Measurements from ENCODE around the gene NFE2. TPM values are rescaled to one million over a fixed set of nuclear protein-coding genes. Genes with fewer than 3 reads are reported as not detected.
A peak's percentile ranks its signal among the peaks of the same experiment; 100 is the strongest.

The NFE2 gene
- total and polyA plus RNA-seq, 2 donors (not counting 3 experiments of a cell fraction or from before 2014, with no cell fraction given): not detected

- TF ChIP-seq CTCF (IDR thresholded peaks at IDR 0.05; ENCODE audit: extremely low read depth in 1 of 2, insufficient read depth in 1 of 2, low read depth in 1 of 2, low read length in 2 of 2) (no peak), EZH2 (IDR thresholded peaks at IDR 0.05; ENCODE audit: borderline replicate concordance, low read depth, low read length, severe bottlenecking) (no peak), GATA2 (IDR thresholded peaks at IDR 0.05; ENCODE audit: insufficient read depth, insufficient read length, low read depth, low read length) (no peak), JUN (IDR thresholded peaks at IDR 0.05; ENCODE audit: borderline replicate concordance, insufficient read depth, insufficient read length, low read depth) (no peak), MYC (IDR thresholded peaks at IDR 0.05; ENCODE audit: low read depth, low read length) (no peak), POLR2A (IDR thresholded peaks at IDR 0.05; ENCODE audit: low read depth, low read length) (no peak), POLR2AphosphoS5 (IDR thresholded peaks at IDR 0.05; ENCODE audit: insufficient read depth, low read depth, low read length) (no peak), FOS (IDR thresholded peaks at IDR 0.05; ENCODE audit: borderline replicate concordance, insufficient read depth, low read length) (no peak)
- TF ChIP-seq, protein P1, sequence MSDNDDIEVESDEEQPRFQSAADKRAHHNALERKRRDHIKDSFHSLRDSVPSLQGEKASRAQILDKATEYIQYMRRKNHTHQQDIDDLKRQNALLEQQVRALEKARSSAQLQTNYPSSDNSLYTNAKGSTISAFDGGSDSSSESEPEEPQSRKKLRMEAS (IDR thresholded peaks at IDR 0.05; ENCODE audit: insufficient read depth, insufficient read length): no peak
- peaks cover 45% of the 10 kb centered on the region for H3K79me2 ChIP-seq (ENCODE audit: control insufficient read depth, insufficient read depth, low read length)
- H3K9ac ChIP-seq (replicated peaks; ENCODE audit: extremely low read depth, insufficient read depth, low read length): peak overlapping the region; percentile 74
- ChIA-PET CTCF (interaction anchor here (1.1 to 3.7 kb wide), 5 partner anchors 16 to 112 kb away, joined by 3 to 13 read pairs (median 5); partner anchors contain the start of genes CBX5 and HNRNPA1), POLR2A (interaction anchor here (0.6 to 6.6 kb wide), 2 partner anchors 15 to 22 kb away, joined by 3 to 29 read pairs; partner anchors contain the start of genes CBX5 and HNRNPA1)
- FAIRE-seq (no peak), DNase-seq (ENCODE audit: low read depth, low spot score) (no peak)
- H2AFZ ChIP-seq (ENCODE audit: low read depth, low read length): no peak overlapping the region
- intact Hi-C loops (cut with micrococcal nuclease) (loop anchor here (2.0 kb wide), 2 partner anchors 67 to 101 kb away; partner anchors contain the start of gene COPZ1), dilution Hi-C loops (cut with MboI; ENCODE audit: extremely low pct_ligation_motif_present, low sequenced_read_pairs) (no loop called here)
- no peaks in the 10 kb centered on the region for H3K9me1 ChIP-seq (replicated peaks; ENCODE audit: control insufficient read depth, extremely low read depth, insufficient read depth, low read length)
- peak overlapping the region; percentile 91 for H3K4me2 ChIP-seq (ENCODE audit: insufficient read depth, low read length)
- H3K9me3 ChIP-seq (replicated peaks; ENCODE audit: control insufficient read depth, insufficient read depth, low read length): no peaks in the 10 kb centered on the region
- peak overlapping the region; percentile 74 for H3K27ac ChIP-seq (ENCODE audit: insufficient read depth, low read depth, low read length)
- peak overlapping the region in 1 of 3 experiments; percentile 76 for H3K4me3 ChIP-seq (replicated peaks in 1 of 3; ENCODE audit: insufficient read depth in 1 of 3, low read depth in 1 of 3, low read length in 3 of 3)
- no TSS peak for BruUV-seq (replicated peaks)
- no peaks in the 10 kb centered on the region for H4K20me1 ChIP-seq (replicated peaks; ENCODE audit: control insufficient read depth, extremely low read depth, insufficient read depth, low read length)
- no peaks in the 10 kb centered on the region for H3K27me3 ChIP-seq (ENCODE audit: control insufficient read depth in 2 of 2, insufficient read depth in 2 of 2, low read length in 2 of 2)
- H3K4me1 ChIP-seq (ENCODE audit: control insufficient read depth, extremely low read depth, insufficient read depth, low read length): peaks cover 40% of the 10 kb centered on the region
- H3K36me3 ChIP-seq (ENCODE audit: control insufficient read depth in 2 of 2, extremely low read depth in 1 of 2, insufficient read depth in 2 of 2, low read length in 2 of 2): peaks cover 7 to 11% of the 10 kb centered on the region in 2 experiments
These were observed 42.6 kb downstream of the NFE2 start for GRCh38 chr12:54258201-54258681.
